H1 (cell line): ENCODE measurements around the gene POMZP3. TPM values are rescaled to one million over a fixed set of nuclear protein-coding genes. Genes with fewer than 3 reads are reported as not detected.
A peak's percentile ranks its signal among the peaks of the same experiment; 100 is the strongest.
"Not testable (repeated sequence)": the region's sequence is repeated elsewhere in the genome, so short reads cannot be mapped to it uniquely, and the experiment has no call there.

Experiments
- CTCF ChIA-PET: fragments of 300-600 bp; sonication (Branson Sonifier 250); formaldehyde crosslinking; loops from one replicate; lab custom pipeline; 2021; ENCODE audit not compliant: partially characterized antibody; lab: Charles Lee
- POLR2A ChIA-PET: fragments of 300-600 bp; sonication (Branson Sonifier 250); formaldehyde crosslinking; loops from one replicate; lab custom pipeline; 2021; ENCODE audit warnings: inconsistent platforms; ENCODE audit not compliant: partially characterized antibody; lab: Charles Lee
- DNase-seq, 2 experiments: peaks; one replicate each; pipeline versions ENCODE4 v3.0.0 to v3.0.0-alpha.2; 2010 to 2022; ENCODE audit warnings: low spot score in 2 of 2, low read depth in 1 of 2, mixed read lengths in 1 of 2
- FAIRE-seq: peaks from 2 replicates; lab custom pipeline; 2011; peaks lifted over from hg19 to GRCh38; lab: Jason Lieb, UNC
- H2AFZ ChIP-seq: 2 replicates; pipeline ENCODE4 v1.8.1; 2012; ENCODE audit warnings: low read length, inconsistent platforms
- H2AK5ac ChIP-seq: 2 replicates; pipeline ENCODE4 v1.6.1; 2013; ENCODE audit warnings: low read depth, low read length
- H2BK120ac ChIP-seq: replicated peaks from 2 replicates; pipeline ENCODE3; 2013; ENCODE audit warnings: low read depth, low read length, inconsistent platforms
- H2BK12ac ChIP-seq: 2 replicates; pipeline ENCODE4 v1.6.1; 2013; ENCODE audit warnings: low read depth, low read length
- H2BK15ac ChIP-seq: 2 replicates; pipeline ENCODE4 v1.6.1; 2013; ENCODE audit warnings: low read length
- H2BK20ac ChIP-seq: 2 replicates; pipeline ENCODE4 v1.6.1; 2013; ENCODE audit warnings: low read length
- H2BK5ac ChIP-seq: 2 replicates; pipeline ENCODE4 v1.6.1; 2013; ENCODE audit warnings: low read depth, low read length
- H3K14ac ChIP-seq: 2 replicates; pipeline ENCODE4 v1.6.1; 2013; ENCODE audit warnings: inconsistent platforms; ENCODE audit not compliant: insufficient read length
- H3K18ac ChIP-seq: 2 replicates; pipeline ENCODE4 v1.6.1; 2013; ENCODE audit warnings: low read length; ENCODE audit errors: extremely low read depth
- H3K23ac ChIP-seq: 2 replicates; pipeline ENCODE4 v1.6.1; 2013; ENCODE audit warnings: inconsistent platforms; ENCODE audit not compliant: insufficient read length
- H3K23me2 ChIP-seq: 2 replicates; pipeline ENCODE4 v1.6.1; 2013; ENCODE audit warnings: low read depth, low read length
- H3K27ac ChIP-seq: 2 replicates; pipeline ENCODE4 v1.6.1; 2011; ENCODE audit warnings: low read depth, low read length, inconsistent platforms
- H3K27me3 ChIP-seq, 4 experiments: replicated peaks in 1 of 4; 1 replicate in 1 of 4; 2 replicates in 3 of 4; pipeline versions ENCODE4 v1.6.1 to v1.8.1; 2011 to 2013; ENCODE audit warnings: low read length in 3 of 4, mild to moderate bottlenecking in 3 of 4, inconsistent platforms in 2 of 4, mixed read lengths in 2 of 4, moderate library complexity in 1 of 4; ENCODE audit not compliant: control insufficient read depth in 3 of 4, insufficient read depth in 3 of 4; ENCODE audit errors: extremely low read depth in 1 of 4
- H3K36me3 ChIP-seq, 4 experiments: 2 replicates each; pipeline versions ENCODE4 v1.6.1 to v1.8.1; 2011 to 2013; ENCODE audit warnings: mild to moderate bottlenecking in 4 of 4, low read length in 3 of 4, moderate library complexity in 2 of 4, control low read depth in 1 of 4, inconsistent platforms in 1 of 4; ENCODE audit not compliant: insufficient read depth in 4 of 4, control insufficient read depth in 2 of 4
- H3K4ac ChIP-seq: replicated peaks from 2 replicates; pipeline ENCODE3; 2013; ENCODE audit warnings: low read length, low read depth, mixed read lengths, inconsistent platforms; ENCODE audit not compliant: insufficient read length
- H3K4me1 ChIP-seq, 4 experiments: replicated peaks in 1 of 4; 1 replicate in 1 of 4; 2 replicates in 3 of 4; pipeline versions ENCODE4 v1.6.1 to v1.8.1; 2011 to 2013; ENCODE audit warnings: low read length in 3 of 4, inconsistent platforms in 2 of 4, mixed read lengths in 1 of 4; ENCODE audit not compliant: insufficient read depth in 4 of 4, control insufficient read depth in 3 of 4
- H3K4me2 ChIP-seq, 2 experiments: 2 replicates each; pipeline versions ENCODE4 v1.6.1 to v1.8.1; 2011 to 2013; ENCODE audit warnings: low read depth in 2 of 2, low read length in 2 of 2, control low read depth in 1 of 2, inconsistent platforms in 1 of 2, mild to moderate bottlenecking in 1 of 2; ENCODE audit not compliant: insufficient read depth in 1 of 2
- H3K4me3 ChIP-seq, 4 experiments: fragments of 200-600, 300-600 bp in 1 of 4; sonication (generic), shearing (Covaris generic), sonication (Bioruptor Twin) in 1 of 4; 2 replicates each; pipeline versions ENCODE4 v1.5.1 to v1.8.1; 2011 to 2016; ENCODE audit warnings: low read length in 4 of 4, low read depth in 3 of 4, control low read depth in 2 of 4, inconsistent platforms in 2 of 4, mild to moderate bottlenecking in 2 of 4, mixed read lengths in 1 of 4, moderate library complexity in 1 of 4; ENCODE audit not compliant: insufficient read depth in 2 of 4; ENCODE audit errors: extremely low read depth in 1 of 4
- H3K56ac ChIP-seq: replicated peaks from 2 replicates; pipeline ENCODE3; 2013; ENCODE audit warnings: low read depth, mild to moderate bottlenecking, mixed read lengths, low read length, inconsistent platforms; ENCODE audit not compliant: insufficient read length
- H3K79me1 ChIP-seq: 2 replicates; pipeline ENCODE4 v1.6.1; 2013; ENCODE audit warnings: low read depth, low read length, control low read depth
- H3K79me2 ChIP-seq, 2 experiments: 2 replicates each; pipeline versions ENCODE4 v1.6.1 to v1.8.1; 2012 to 2013; ENCODE audit warnings: low read length in 2 of 2, mild to moderate bottlenecking in 2 of 2, inconsistent platforms in 1 of 2; ENCODE audit not compliant: insufficient read depth in 2 of 2, control insufficient read depth in 1 of 2
- H3K9ac ChIP-seq, 4 experiments: replicated peaks in 1 of 4; 1 replicate in 1 of 4; 2 replicates in 3 of 4; pipeline versions ENCODE4 v1.6.1 to v1.8.1; 2011 to 2013; ENCODE audit warnings: low read depth in 3 of 4, low read length in 3 of 4, control low read depth in 2 of 4, mild to moderate bottlenecking in 2 of 4, moderate library complexity in 2 of 4, inconsistent platforms in 1 of 4; ENCODE audit errors: extremely low read depth in 1 of 4
- H3K9me3 ChIP-seq, 2 experiments: 2 replicates each; pipeline versions ENCODE4 v1.6.1 to v1.8.1; 2012 to 2013; ENCODE audit warnings: mild to moderate bottlenecking in 2 of 2, moderate library complexity in 2 of 2, control low read depth in 1 of 2, inconsistent platforms in 1 of 2, low read depth in 1 of 2, low read length in 1 of 2, mixed read lengths in 1 of 2; ENCODE audit not compliant: insufficient read depth in 2 of 2
- H4K20me1 ChIP-seq, 2 experiments: replicated peaks in 1 of 2; 2 replicates each; pipeline versions ENCODE3 to v1.8.1; 2011 to 2013; ENCODE audit warnings: inconsistent platforms in 2 of 2, low read length in 2 of 2, mild to moderate bottlenecking in 1 of 2; ENCODE audit not compliant: insufficient read depth in 2 of 2, control insufficient read depth in 1 of 2
- H4K5ac ChIP-seq: 2 replicates; pipeline ENCODE4 v1.6.1; 2013; ENCODE audit warnings: low read length, low read depth, mixed read lengths, inconsistent platforms; ENCODE audit not compliant: insufficient read length
- H4K8ac ChIP-seq: 2 replicates; pipeline ENCODE4 v1.8.0; 2013; ENCODE audit warnings: mild to moderate bottlenecking, moderate library complexity, low read length, inconsistent platforms; ENCODE audit not compliant: insufficient read depth; ENCODE audit errors: extremely low read depth
- H4K91ac ChIP-seq: replicated peaks from 2 replicates; pipeline ENCODE3; 2013; ENCODE audit warnings: low read length, mixed read lengths, inconsistent platforms; ENCODE audit not compliant: insufficient read length
- CTCF ChIP-seq, 3 experiments: IDR thresholded peaks; 1 replicate in 2 of 3; 2 replicates in 1 of 3; pipeline versions ENCODE4 v1.5.1 to v1.6.1; 2011; ENCODE audit warnings: low read length in 3 of 3, mild to moderate bottlenecking in 3 of 3, inconsistent platforms in 2 of 3, low read depth in 1 of 3, moderate library complexity in 1 of 3; ENCODE audit not compliant: insufficient read depth in 1 of 3; ENCODE audit errors: control extremely low read depth in 1 of 3
- RAD21 ChIP-seq, 2 experiments: IDR thresholded peaks in 1 of 2; conservative IDR thresholded peaks in 1 of 2; 2 replicates each; pipeline ENCODE4 v1.6.1; 2011; ENCODE audit warnings: low read depth in 2 of 2, low read length in 2 of 2, improper control_type of control experiment in 1 of 2, inconsistent platforms in 1 of 2, mild to moderate bottlenecking in 1 of 2, moderate library complexity in 1 of 2
- WGBS, 2 experiments: shearing (Covaris generic) in 1 of 2; methylation state at CpG; one replicate each; pipeline versions ENCODE4 v1.1.6 to v1.1.7; 2013 to 2015; ENCODE audit warnings: low lambda C conversion rate in 2 of 2, mixed read lengths in 2 of 2, inconsistent platforms in 1 of 2, low coverage in 1 of 2, missing lambda C conversion rate in 1 of 2; ENCODE audit not compliant: insufficient replicate concordance in 2 of 2, insufficient coverage in 1 of 2, insufficient read length in 1 of 2; ENCODE audit errors: extremely low coverage in 1 of 2, missing lambda C conversion rate in 1 of 2; 5-methylcytosine and 5-hydroxymethylcytosine counted together
- polyA plus RNA-seq, 7 experiments: library from polyadenylated mRNA; depleted of rRNA in 3 of 7; stranded (reverse) in 5 of 7; unstranded in 2 of 7; fragments of >200 nt in 5 of 7; fragments of 200-250 nt in 2 of 7; gene quantifications; 1 replicate in 5 of 7; 2 replicates in 1 of 7; 4 replicates in 1 of 7; pipeline versions ENCODE4 v1.2.1 to v1.2.3, GENCODE V29; 2011 to 2013; ENCODE audit warnings: missing spikeins in 2 of 7, mixed read lengths in 2 of 7
- total RNA-seq: library from RNA; stranded (reverse); fragmentation: NEBNext Ultra II Directional; extraction: Animal tissue kit (Norgen Biotek cat#: 25700); gene quantifications from 2 replicates; pipeline ENCODE4 v1.2.1, GENCODE V29; 2021

POMZP3 gene
- total and polyA plus RNA-seq, 2 of the 8 experiments (the other 6 are each of a cell fraction or from before 2014, with no cell fraction given) = 3.2 to 9.0 TPM

- H4K5ac ChIP-seq, H4K8ac ChIP-seq, H3K79me1 ChIP-seq, H2BK5ac ChIP-seq, H3K79me2 ChIP-seq, H3K4me2 ChIP-seq, H3K4me1 ChIP-seq, H3K9ac ChIP-seq, H3K56ac ChIP-seq, H3K4ac ChIP-seq, H2AFZ ChIP-seq, H2BK20ac ChIP-seq, H2BK15ac ChIP-seq, H3K18ac ChIP-seq, H4K91ac ChIP-seq, H4K20me1 ChIP-seq, H2BK120ac ChIP-seq, H3K23ac ChIP-seq, H2AK5ac ChIP-seq, H2BK12ac ChIP-seq, H3K27me3 ChIP-seq, FAIRE-seq, H3K36me3 ChIP-seq, H3K23me2 ChIP-seq, H3K9me3 ChIP-seq, H3K14ac ChIP-seq, POLR2A ChIA-PET, H3K4me3 ChIP-seq, H3K27ac ChIP-seq, CTCF ChIA-PET: not testable (repeated sequence)
- TF ChIP-seq CTCF (IDR thresholded peaks at IDR 0.05; ENCODE audit: control extremely low read depth in 1 of 3, insufficient read depth in 1 of 3, low read depth in 1 of 3, low read length in 3 of 3) (peak in 1 of 3 experiments; percentile 24; a peak in 1 of 4 replicates), RAD21 (IDR thresholded peaks at IDR 0.05 in 1 of 2, conservative IDR thresholded peaks at IDR 0.05 in 1 of 2; ENCODE audit: low read depth in 2 of 2, low read length in 2 of 2) (peak; percentile 38 to 42)
- WGBS, 2 experiments = 60% methylated on average over 5 of the region's 7 CpGs; no CpG with 5 or more reads in 1 of the 2 experiments
- peak in 1 of 2 experiments; percentile 56 for DNase-seq
Observed at GRCh38 chr7:76637061-76637691, 10.1 kb upstream of the POMZP3 start.
